Sciatic nerve (tissue), 2 donors: ENCODE results near the gene OR5A2. TPM values are rescaled to one million over a fixed set of nuclear protein-coding genes. Genes with fewer than 3 reads are reported as not detected.
"Not testable (repeated sequence)": the region's sequence is repeated elsewhere in the genome, so short reads cannot be mapped to it uniquely, and the experiment has no call there.

Experiments used
- ATAC-seq: fragments of 200-7000 bp; cut with Tn5 transposase; one replicate; pipeline ENCODE4 v1.9.1; 2020; ENCODE audit warnings: mild to moderate bottlenecking, moderate library complexity
- DNase-seq: peaks from one replicate; pipeline ENCODE4 v3.0.0-alpha.2; 2020; ENCODE audit warnings: low spot score
- intact Hi-C: fragments of 100-400 bp; cut with DNase I; formaldehyde crosslinking; loops from one replicate; pipeline ENCODE4 v1.14.2; 2022
- total RNA-seq: library from RNA; stranded (reverse); fragmentation: NEBNext Ultra II Directional; extraction: Animal tissue kit (Norgen Biotek cat#: 25700); gene quantifications from one replicate; pipeline ENCODE4 v1.2.1, GENCODE V29; 2021
- donor health status: DM: no; HTN: no; CAD: no.
- donor health status: DM: no; HTN: no; CAD: no.

OR5A2 gene, protein sequence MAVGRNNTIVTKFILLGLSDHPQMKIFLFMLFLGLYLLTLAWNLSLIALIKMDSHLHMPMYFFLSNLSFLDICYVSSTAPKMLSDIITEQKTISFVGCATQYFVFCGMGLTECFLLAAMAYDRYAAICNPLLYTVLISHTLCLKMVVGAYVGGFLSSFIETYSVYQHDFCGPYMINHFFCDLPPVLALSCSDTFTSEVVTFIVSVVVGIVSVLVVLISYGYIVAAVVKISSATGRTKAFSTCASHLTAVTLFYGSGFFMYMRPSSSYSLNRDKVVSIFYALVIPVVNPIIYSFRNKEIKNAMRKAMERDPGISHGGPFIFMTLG
- total RNA-seq: not detected

DNA sequence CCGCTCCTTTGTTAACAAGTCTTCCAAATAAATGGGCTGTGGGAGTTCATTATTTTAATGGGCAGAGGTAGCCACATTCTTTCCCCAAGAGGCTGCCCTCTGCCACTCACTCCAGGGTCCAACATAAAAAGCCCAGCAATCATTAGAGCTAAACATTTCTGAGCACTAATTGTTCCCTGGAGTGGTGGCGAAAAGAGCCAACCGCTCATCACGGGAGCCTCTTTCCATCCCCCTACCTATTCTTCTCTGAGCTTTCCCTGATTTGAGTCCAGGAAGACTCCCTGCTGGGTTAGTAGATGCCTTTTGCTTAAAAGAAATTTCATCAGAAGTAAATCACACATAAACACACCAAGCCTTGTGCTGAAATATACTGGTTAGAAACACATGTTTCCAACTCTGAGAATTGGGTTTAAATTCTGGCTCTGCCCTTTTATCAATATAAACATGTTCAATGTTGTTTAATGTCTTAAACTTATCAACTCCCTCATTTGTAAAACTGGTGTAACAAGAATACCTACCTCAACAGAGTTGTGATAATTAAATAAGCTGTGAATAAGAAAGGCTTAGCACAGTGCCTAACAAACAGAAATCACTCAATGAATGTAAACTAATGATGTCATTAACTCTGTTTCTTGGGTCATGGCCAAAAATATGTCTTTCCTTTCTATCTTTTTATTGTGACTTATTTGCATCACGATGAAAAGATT, at the start of gene OR5A2:
Gene OR5A2 (minus strand): TSS at position 53 of the 707 bp plus-strand sequence. CDS start 3,460 bp downstream, outside the sequence.
- DNase-seq (no peak), ATAC-seq (no peak)
- intact Hi-C loops: no loop called here

- intact Hi-C loops: no loop called here
- DNase-seq (no peak), ATAC-seq (no peak)
Observed at GRCh38 chr11:59475176-59475575, 49.0 kb upstream of the OR5A2 start.

- DNase-seq (no peak), ATAC-seq (no peak)
- intact Hi-C loops: no loop called here
Observed at GRCh38 chr11:59473015-59473414, 46.8 kb upstream of the OR5A2 start, which contains the start of gene OR4D10. Gene OR4D10 (plus strand): TSS chr11:59473315. CDS start chr11:59477430, 4,115 bp downstream.

DNA sequence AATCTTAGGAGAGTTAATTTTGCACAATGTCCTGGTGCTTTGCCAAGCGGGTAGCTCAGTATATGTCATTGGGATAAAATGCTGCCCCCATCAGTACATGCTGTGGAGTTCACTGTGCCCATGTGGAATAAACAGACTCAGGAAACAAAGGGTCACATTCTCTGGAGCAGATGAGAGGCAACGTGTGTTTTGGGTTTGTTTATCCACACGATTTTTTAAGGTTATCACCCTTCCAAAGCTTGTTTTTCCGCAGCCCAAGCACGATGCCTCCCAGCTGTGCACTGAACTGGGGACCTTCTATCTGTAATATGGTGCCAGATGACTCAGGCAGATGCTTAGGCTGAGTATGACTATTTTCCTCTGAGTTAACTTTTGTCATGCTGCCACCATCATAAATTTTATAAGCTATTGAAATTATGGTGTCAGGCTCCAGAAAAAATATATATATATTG, 37.0 kb upstream of the OR5A2 start:
- intact Hi-C loops: no loop called here
- ATAC-seq: peak; percentile 99
- peak; percentile 71 for DNase-seq

- ATAC-seq (no peak), DNase-seq (no peak)
- intact Hi-C loops: no loop called here
Observed at GRCh38 chr11:59459916-59460315, 33.7 kb upstream of the OR5A2 start.

DNA sequence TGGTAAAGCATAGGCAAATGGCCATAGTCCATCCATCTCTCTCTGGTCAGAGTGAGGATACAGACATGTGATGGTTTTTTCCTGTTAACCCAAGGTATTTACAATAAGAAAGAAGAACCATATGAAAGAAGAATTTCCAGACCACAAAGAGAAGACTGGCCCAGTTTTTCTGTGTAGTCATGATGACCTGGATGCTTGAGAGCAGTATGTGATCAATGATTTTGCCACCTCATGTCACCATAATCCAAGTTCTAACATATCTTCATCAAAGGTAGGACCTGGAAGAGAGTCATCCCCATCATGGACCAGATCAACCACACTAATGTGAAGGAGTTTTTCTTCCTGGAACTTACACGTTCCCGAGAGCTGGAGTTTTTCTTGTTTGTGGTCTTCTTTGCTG, 30.4 kb upstream of the OR5A2 start, which contains the start of gene OR4D6:
Gene OR4D6 (plus strand): TSS at position 301 of the 400 bp plus-strand sequence. CDS start 0 bp downstream, at position 301.
- no peak for DNase-seq
- ATAC-seq: no peak
- intact Hi-C loops: no loop called here

- no peak for ATAC-seq
- DNase-seq: no peak
- intact Hi-C loops: no loop called here
Observed at GRCh38 chr11:59448484-59448883, 22.3 kb upstream of the OR5A2 start.

DNA sequence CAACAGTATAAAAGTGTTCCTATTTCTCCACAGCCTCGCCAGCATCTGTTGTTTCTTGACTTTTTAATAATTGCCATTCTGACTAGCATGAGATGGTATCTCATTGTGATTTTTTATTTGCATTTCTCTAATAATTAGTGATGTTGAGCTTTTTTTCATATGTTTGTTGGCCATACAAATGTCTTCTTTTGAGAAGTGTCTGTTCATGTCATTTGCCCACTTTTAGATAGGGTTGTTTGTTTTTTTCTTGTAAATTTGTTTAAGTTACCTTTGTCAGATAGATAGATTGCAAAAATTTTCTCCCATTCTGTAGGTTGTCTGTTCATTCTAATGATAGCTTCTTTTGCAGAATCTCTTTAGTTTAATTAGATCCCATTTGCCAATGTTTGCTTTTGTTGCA, 19.4 kb upstream of the OR5A2 start:
- intact Hi-C loops, DNase-seq, ATAC-seq: not testable (repeated sequence)

GRCh38 chr11:59437770-59438169, 11.6 kb upstream of the OR5A2 start:
- intact Hi-C loops: no loop called here
- DNase-seq (no peak), ATAC-seq (no peak)

DNA sequence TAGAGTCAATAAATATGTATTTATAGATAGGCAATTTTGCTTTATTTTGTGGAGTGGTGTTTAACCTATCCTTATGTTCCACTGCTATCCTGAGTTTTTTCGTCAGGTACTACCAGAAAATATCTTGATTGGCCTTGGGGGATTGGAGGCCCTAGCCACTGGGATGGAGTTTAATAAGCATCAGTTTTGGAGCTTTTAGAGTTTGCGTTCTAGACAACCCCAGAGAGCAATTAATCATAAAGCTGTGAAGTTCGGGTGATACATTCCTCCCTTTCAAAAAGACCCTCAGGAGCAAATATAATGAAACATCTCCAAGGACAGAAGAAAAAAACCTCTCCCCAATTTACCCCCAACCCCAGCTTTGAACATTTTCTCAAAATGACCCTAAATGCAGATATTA, 10.0 kb upstream of the OR5A2 start, which contains the start of gene OR5A1:
Gene OR5A1 (plus strand): TSS at position 301 of the 400 bp plus-strand sequence. CDS start 6,700 bp downstream, outside the sequence.
- ATAC-seq: no peak
- no peak for DNase-seq
- intact Hi-C loops: no loop called here

GRCh38 chr11:59429924-59430516, 3.8 kb upstream of the OR5A2 start:
- no peak for DNase-seq
- intact Hi-C loops: no loop called here
- ATAC-seq: peak; percentile 51

DNA sequence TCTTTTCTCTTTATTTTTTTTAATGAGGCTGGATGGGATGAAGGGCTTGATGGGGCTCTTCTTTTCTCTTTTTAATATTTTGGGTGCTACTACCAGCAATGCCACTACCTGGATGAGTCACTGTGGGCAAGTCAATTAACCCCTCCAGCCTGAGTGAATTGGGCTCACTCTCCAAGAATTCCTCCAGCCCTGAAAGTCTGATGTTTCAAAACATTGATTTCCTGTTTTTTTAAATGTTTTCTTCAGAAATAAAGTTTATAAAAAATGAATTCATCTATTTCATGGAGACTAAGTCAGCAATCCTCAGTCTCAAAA, 812 bp upstream of the OR5A2 start:
- no peak for ATAC-seq
- intact Hi-C loops: no loop called here
- DNase-seq: no peak

- intact Hi-C loops: no loop called here
- ATAC-seq: no peak
- DNase-seq: no peak
Observed at GRCh38 chr11:59425131-59425530, 1.1 kb downstream of the OR5A2 start.

- ATAC-seq (no peak), DNase-seq (no peak)
- intact Hi-C loops: no loop called here
Observed at GRCh38 chr11:59423835-59424234, 2.4 kb downstream of the OR5A2 start.

- no peak for DNase-seq
- intact Hi-C loops: no loop called here
- no peak for ATAC-seq
Observed at GRCh38 chr11:59418156-59418555, 8.1 kb downstream of the OR5A2 start.

DNA sequence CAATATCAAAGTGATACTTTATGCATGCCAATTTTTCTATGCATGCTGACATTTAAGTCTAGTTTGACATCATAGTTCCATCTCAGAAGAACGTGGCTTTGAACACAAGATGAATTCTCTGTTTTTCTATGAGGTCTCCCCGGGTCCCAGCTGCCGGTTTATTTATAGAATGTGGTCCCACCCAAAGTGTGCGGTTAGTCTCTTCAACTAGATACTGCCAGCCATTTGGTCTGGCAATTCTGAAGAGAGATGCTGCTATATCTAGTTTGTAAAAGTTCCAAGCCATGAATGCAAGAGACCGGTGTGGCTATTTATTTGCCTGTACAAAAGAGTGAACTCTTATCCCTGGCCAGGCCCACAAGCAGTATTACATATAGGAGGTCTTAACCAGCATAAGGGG, 9.2 kb downstream of the OR5A2 start:
- intact Hi-C loops: no loop called here
- ATAC-seq (no peak), DNase-seq (no peak)

DNA sequence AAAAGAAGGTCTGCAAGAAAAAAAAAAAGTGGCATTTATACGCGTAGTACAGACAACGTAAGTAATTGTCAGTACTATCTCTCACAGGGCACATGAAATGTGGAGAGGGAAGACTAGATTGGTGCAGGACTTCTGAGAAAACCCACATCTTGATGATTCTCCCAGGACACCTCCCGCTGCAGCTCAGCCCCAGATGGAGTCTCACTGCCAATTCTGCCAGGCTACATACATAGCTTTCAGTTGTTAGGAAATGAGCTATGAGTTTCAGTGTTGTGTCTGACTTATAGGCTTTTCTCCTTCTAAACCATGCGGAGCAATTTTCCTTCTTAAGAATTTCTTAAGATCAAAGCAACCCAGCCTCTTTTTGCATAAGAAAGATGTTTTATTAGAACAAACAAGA, 9.6 kb downstream of the OR5A2 start:
- no peak for ATAC-seq
- intact Hi-C loops: no loop called here

GRCh38 chr11:59415111-59415510, 11.1 kb downstream of the OR5A2 start:
- DNase-seq (no peak), ATAC-seq (no peak)
- intact Hi-C loops: no loop called here

More for the DNA sequence above, 9.6 kb downstream of the OR5A2 start:
- DNase-seq: no peak

DNA sequence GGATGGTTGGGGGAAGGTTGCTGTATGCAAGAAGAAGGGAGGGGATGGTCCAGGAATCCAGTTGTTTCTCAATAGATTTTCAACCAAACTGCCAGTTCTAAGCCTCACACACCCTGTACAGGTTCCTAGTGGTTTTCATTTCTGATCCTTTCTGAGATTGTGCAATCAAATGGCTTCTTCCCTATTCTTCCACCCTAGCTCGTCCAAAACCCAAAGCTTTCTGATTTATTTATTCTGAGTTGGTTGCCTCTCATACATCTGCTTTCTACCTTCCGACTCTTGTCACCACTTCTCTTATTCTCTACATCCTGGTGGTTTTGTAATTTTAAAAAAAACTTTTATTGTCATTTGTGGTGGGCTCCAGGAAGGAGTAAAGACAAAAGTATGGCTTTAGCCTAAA, 12.6 kb downstream of the OR5A2 start:
- DNase-seq (no peak), ATAC-seq (no peak)
- intact Hi-C loops: no loop called here

DNA sequence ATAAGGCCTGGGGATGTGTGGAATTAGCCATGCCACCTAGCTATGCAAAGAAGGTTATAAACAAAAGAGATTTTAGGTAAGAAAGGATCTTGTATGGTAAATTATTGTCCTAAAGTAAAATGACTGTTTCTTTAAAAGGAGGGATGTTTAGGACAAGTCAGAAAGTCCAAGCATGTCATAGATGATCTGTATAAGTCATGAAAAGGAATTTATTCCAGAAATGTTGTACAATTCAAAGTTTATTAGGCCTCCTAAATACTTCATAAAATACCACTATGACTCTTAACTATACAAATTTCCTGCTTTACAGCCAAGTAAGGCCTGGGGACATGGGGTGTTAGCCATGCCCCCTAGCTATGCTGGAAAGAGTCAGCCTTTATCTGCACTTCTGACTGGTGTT, 22.7 kb downstream of the OR5A2 start:
- DNase-seq: no peak
- intact Hi-C loops: no loop called here
- ATAC-seq: no peak
